NCI-H526 (cell line): ENCODE data around the gene CREB3.

ENCODE experiments used
- DNase-seq, 2 experiments: peaks; one replicate each; lab custom pipeline; 2025; lab: John Stamatoyannopoulos, UW

The CREB3 gene

GRCh38 chr9:35776018-35776417 lies 43.6 kb downstream of the CREB3 start:
- peak; percentile 42 to 74 for DNase-seq

DNA sequence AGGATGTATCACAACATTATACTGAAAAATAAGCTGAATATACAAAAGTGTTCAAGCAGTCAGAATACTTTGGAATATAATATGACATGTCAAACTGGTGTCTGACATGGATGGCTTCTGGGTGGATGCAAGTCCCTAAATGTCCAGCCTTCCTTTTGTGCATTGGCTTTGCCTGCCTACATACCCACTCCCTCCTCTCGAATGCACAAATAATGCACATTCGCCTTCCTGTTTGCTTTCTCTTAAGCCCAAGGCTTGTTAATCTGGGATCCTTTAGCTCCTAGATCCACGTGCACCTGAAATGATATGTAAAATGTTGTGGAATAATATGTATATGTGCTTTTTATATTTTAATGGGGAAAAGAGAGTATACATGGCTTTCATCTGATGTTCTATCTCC lies 46.0 kb downstream of the CREB3 start:
- DNase-seq = no peak

DNA sequence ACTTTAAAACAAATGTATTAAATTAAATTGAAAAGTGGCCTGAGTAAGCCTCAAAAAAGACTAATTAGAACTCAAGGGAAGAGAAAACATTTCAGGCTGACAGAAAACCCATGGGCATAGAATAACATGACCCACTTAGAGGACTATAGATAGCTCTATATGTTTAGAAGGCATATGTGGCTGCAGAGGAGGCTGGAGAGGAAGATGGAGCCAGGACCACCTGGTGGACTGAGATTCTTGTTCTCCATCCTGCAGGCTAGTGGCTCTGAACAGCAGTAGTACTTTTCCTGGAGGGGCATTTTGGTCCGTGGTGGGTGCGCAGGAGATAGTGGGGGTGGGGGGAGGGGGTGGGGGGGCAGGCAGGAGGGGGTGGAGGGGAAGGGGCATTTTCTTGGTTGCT lies 48.6 kb downstream of the CREB3 start:
- DNase-seq = no peak

DNA sequence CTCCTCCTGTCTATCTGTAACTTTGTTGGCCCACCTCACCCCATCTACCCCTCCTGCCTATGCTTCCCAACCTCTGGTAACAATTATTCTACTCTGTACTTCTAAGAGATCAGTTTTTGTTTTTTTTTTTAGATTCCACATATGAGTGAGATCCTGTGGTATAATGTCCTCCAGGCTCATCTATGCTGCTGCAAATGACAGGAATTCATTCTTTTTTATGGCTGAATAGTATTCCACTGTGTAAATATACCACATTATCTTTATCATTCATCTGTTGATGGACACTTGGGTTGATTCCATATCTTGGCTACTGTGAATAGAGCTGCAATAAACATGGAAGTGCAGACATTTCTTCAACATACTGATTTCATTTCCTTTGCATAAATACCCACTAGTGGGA lies 51.0 kb downstream of the CREB3 start:
- DNase-seq = no peak
